ENCODE measurements around the gene OR8G1.

DNA sequence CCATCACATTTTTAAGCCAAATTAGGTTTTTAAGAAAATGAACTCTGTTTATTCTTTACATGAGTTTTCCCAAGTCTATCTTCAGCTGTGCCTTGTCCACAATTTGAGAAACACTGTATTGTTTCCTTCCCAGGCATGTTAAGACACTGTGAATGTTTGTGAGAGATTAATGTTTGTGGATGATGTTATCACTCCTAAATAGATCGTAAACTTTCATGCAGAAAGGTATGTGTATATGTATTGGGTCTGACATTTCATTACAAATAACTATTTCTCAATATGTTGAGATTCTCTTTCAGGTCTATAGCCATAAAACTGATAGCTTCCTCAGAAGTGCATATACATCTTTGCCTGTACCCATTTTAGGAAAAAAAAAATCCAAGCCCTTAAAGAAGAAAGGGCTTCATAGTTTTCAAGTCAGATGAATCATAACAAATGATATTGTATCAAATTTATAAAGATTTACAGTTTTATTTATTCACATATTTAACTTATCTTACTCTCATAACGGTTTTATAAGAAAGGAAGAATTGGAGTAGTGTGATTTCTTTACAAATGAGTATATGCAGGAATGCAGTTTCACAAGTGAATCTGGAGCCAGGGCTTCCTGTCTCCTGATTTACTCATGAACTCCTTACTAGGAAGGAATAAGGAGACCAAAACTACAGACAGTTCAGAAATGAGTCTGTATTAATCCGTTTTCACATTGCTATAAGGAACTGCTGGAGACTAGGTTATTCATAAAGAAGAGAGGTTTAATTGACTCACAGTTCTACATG lies 61.6 kb downstream of the OR8G1 start:
- TF ChIP-seq, protein P1, sequence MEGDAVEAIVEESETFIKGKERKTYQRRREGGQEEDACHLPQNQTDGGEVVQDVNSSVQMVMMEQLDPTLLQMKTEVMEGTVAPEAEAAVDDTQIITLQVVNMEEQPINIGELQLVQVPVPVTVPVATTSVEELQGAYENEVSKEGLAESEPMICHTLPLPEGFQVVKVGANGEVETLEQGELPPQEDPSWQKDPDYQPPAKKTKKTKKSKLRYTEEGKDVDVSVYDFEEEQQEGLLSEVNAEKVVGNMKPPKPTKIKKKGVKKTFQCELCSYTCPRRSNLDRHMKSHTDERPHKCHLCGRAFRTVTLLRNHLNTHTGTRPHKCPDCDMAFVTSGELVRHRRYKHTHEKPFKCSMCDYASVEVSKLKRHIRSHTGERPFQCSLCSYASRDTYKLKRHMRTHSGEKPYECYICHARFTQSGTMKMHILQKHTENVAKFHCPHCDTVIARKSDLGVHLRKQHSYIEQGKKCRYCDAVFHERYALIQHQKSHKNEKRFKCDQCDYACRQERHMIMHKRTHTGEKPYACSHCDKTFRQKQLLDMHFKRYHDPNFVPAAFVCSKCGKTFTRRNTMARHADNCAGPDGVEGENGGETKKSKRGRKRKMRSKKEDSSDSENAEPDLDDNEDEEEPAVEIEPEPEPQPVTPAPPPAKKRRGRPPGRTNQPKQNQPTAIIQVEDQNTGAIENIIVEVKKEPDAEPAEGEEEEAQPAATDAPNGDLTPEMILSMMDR (IDR thresholded peaks at IDR 0.05): no peak
- TF ChIP-seq TCF7L2 (IDR thresholded peaks at IDR 0.05; ENCODE audit: low read depth, low read length): no peak
- no peak for TF ChIP-seq POLR2AphosphoS5 (IDR thresholded peaks at IDR 0.05; ENCODE audit: low read depth, low read length)

Measured in Panc1 (cell line).